ENCODE measurements around the gene NEURL1.

Gene NEURL1

GRCh38 chr10:103448746-103449145 lies 44.8 kb upstream of the NEURL1 start:
- Histone ChIP-seq H3K4me3 (ENCODE audit: low read depth, low read length) (no peak overlapping the region), H3K36me3 (replicated peaks) (peaks cover 47% of the 10 kb centered on the region), H3K27me3 (replicated peaks) (no peaks in the 10 kb centered on the region), H3K27ac (no peak overlapping the region)
- peak; percentile 76 for DNase-seq
- TF ChIP-seq CTCF (IDR thresholded peaks at IDR 0.05; ENCODE audit: low read depth, low read length, missing control alignments), result no peak
- in situ Hi-C loops (cut with HindIII; ENCODE audit: low pct_ligation_motif_present, low sequenced_read_pairs), result no loop called here

DNA sequence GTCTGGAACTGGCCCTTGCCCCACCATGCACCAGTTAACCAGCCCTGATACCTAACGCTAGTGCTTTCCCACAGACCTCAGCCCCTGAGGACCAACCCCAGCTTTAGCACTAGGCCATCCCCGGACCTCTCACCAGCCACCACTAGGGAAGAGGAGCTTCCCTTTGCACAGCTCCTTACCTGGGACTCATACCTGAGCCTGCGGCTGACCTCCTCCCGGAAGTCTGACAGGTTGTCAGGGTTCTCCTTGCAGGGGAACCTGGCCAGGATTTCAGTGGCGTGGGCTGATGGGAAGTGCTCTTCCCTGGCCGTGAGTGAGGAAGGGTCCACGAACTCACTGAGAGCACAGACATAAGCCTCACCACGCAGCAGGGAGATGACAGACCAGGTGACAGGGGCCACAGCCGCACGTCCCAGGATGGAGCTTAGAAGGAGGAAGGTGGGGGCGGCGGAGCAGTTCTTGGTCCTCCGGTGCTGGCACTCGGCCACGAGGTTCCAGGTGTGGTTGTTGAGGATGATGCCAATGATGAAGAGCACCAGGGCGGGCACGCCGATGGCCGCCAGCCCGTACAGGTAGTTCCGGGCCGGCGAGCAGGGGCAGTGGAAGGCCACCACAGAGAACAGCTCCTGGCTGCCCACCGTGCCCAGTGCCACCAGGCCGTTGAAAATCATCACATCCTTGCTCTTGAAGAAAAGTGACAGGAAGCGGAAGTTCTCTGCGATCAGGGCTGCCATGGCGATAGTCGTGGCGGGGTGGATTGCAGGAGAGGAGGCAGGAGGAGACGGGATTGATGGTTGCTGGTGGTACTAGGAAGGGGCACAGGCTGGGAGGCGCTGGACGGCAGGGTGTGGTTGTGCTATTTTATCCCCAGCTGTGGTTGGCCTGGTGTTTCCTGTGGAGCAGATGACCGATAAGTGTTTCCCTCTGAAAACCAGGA lies 44.0 kb upstream of the NEURL1 start:
- no peak overlapping the region for H3K27ac ChIP-seq
- H3K36me3 ChIP-seq (replicated peaks), result peaks cover 40% of the 10 kb centered on the region
- no peak overlapping the region for H3K4me3 ChIP-seq (ENCODE audit: low read depth, low read length)
- no peak for DNase-seq
- H3K27me3 ChIP-seq (replicated peaks), result no peaks in the 10 kb centered on the region
- in situ Hi-C loops (cut with HindIII; ENCODE audit: low pct_ligation_motif_present, low sequenced_read_pairs), result loop anchor here (5.0 kb wide), 1 partner anchor 43 kb away; the partner anchor contains the start of gene NEURL1
- peak; percentile 14 for TF ChIP-seq CTCF (IDR thresholded peaks at IDR 0.05; ENCODE audit: low read depth, low read length, missing control alignments)

- Histone ChIP-seq H3K36me3 (replicated peaks) (peaks cover 32% of the 10 kb centered on the region), H3K27me3 (replicated peaks) (no peaks in the 10 kb centered on the region), H3K27ac (no peak overlapping the region), H3K4me3 (ENCODE audit: low read depth, low read length) (no peak overlapping the region)
- TF ChIP-seq CTCF (IDR thresholded peaks at IDR 0.05; ENCODE audit: low read depth, low read length, missing control alignments), result no peak
- no peak for DNase-seq
- in situ Hi-C loops (cut with HindIII; ENCODE audit: low pct_ligation_motif_present, low sequenced_read_pairs), result loop anchor here (5.0 kb wide), 1 partner anchor 42 kb away; the partner anchor contains the start of gene NEURL1
These were observed 43.3 kb upstream of the NEURL1 start for GRCh38 chr10:103450201-103450695.

DNA sequence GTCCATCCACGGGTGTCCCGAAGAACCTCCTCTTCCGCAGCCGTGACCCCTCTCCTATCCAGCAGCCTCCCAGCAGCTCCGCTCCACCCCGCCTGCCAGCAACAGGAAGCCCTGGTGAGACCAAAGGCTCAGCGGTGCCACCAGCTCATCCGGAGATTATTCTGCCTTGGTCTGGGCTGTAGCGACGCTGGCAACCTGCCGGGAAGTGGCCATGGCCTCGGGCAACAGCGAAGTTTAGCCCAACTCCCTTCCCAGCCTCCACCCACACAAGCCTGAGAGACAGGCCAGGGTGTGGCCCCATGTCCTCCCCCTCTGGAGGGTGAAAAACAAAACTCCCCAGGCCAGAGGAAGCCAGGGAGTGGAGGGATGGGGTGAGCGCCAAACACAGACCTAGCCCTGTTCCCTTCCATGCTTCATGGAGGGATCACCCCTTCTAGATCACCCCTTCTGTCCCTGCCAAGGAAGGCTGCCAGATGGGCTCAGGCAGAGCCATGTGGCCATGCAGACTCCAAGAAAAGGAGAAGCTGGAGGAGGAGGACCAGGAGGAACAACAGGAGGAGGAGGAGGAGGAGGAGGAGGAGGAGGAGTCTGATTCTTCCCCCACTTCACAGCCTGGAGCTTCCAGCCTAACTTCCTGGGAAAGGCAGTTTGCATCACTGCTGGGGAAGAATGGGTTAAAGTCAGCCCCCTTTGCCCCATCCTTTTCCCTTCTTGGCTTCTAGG lies 42.3 kb upstream of the NEURL1 start:
- TF ChIP-seq CTCF (IDR thresholded peaks at IDR 0.05; ENCODE audit: low read depth, low read length, missing control alignments), result no peak
- Histone ChIP-seq H3K4me3 (ENCODE audit: low read depth, low read length) (peak overlapping the region; percentile 59), H3K27ac (no peak overlapping the region), H3K36me3 (replicated peaks) (peaks cover 22% of the 10 kb centered on the region), H3K27me3 (replicated peaks) (no peaks in the 10 kb centered on the region)
- no peak for DNase-seq
- in situ Hi-C loops (cut with HindIII; ENCODE audit: low pct_ligation_motif_present, low sequenced_read_pairs), result loop anchor here (5.0 kb wide), 1 partner anchor 41 kb away; the partner anchor contains the start of gene NEURL1

- Histone ChIP-seq H3K36me3 (replicated peaks) (peaks cover 16% of the 10 kb centered on the region), H3K27me3 (replicated peaks) (no peaks in the 10 kb centered on the region), H3K4me3 (ENCODE audit: low read depth, low read length) (peak within 1 kb of the TSS; percentile 59), H3K27ac (no peak within 1 kb of the TSS)
- peak; percentile 47 for DNase-seq
- peak; percentile 14 for TF ChIP-seq CTCF (IDR thresholded peaks at IDR 0.05; ENCODE audit: low read depth, low read length, missing control alignments)
- in situ Hi-C loops (cut with HindIII; ENCODE audit: low pct_ligation_motif_present, low sequenced_read_pairs), result loop anchor here (5.0 kb wide), 1 partner anchor 40 kb away; the partner anchor contains the start of gene NEURL1
These were observed 41.5 kb upstream of the NEURL1 start, which contains the start of gene CALHM2 for GRCh38 chr10:103451831-103452505. TSS of gene CALHM2 (minus strand) at chr10:103452370. CDS start at chr10:103449941, 2,429 bp downstream.
